Right cardiac atrium (tissue), 5 donors: Measurements from ENCODE around the gene FHIT. TPM values are rescaled to one million over a fixed set of nuclear protein-coding genes. Genes with fewer than 3 reads are reported as not detected.

Experiments used
- ATAC-seq, 2 donors: fragments of 200-7000 bp; cut with Tn5 transposase; one replicate each; pipeline versions ENCODE4 v1.8.0 to v1.9.1; 2020; ENCODE audit warnings: moderate library complexity in 2 of 2, mild to moderate bottlenecking in 1 of 2
- DNase-seq, 3 donors: peaks; one replicate each; pipeline ENCODE4 v3.0.0-alpha.2; 2020
- H3K27ac ChIP-seq: one replicate; pipeline ENCODE4 v1.5.1; 2013; ENCODE audit warnings: mild to moderate bottlenecking, low read length, control low read depth, moderate library complexity
- H3K27me3 ChIP-seq: one replicate; pipeline ENCODE4 v1.6.1; 2013; ENCODE audit not compliant: control insufficient read depth, insufficient read depth
- H3K4me1 ChIP-seq: one replicate; pipeline ENCODE4 v1.6.1; 2013; ENCODE audit warnings: low read length; ENCODE audit not compliant: control insufficient read depth, insufficient read depth
- H3K4me3 ChIP-seq: one replicate; pipeline ENCODE4 v1.5.1; 2013; ENCODE audit warnings: low read length, control low read depth
- H3K9me3 ChIP-seq: one replicate; pipeline ENCODE4 v1.6.1; 2013; ENCODE audit warnings: low read length; ENCODE audit not compliant: control insufficient read depth
- WGBS: extraction: QIAGEN DNeasy Blood & Tissue Kit; methylation state at CpG from one replicate; pipeline ENCODE4 v1.1.7; 2013; 5-methylcytosine and 5-hydroxymethylcytosine counted together
- intact Hi-C, 4 donors: fragments of 100-400 bp; cut with DNase I; formaldehyde crosslinking; loops; one replicate each; pipeline versions ENCODE4 v1.11.0 to v1.14.0; 2022 to 2023
- polyA plus RNA-seq: library from polyadenylated mRNA; stranded (reverse); fragments of 200-250 nt; gene quantifications from one replicate; pipeline ENCODE4 v1.2.3, GENCODE V29; 2013
- total RNA-seq, 4 donors: library from RNA; stranded (reverse); fragmentation: NEBNext Ultra II Directional; extraction: Animal tissue kit (Norgen Biotek cat#: 25700); gene quantifications; one replicate each; pipeline ENCODE4 v1.2.1, GENCODE V29; 2021
- donor health status: healthy with polysubstance abuse.
- donor health status: DM: no; HTN: yes; CAD: no.
- donor health status: DM: no; HTN: no; CAD: no.
- donor health status: DM: no; HTN: yes; CAD: no; lungs with severe emphysema.
- donor health status: DM: yes; HTN: yes; CAD: no.

The FHIT gene
- total and polyA plus RNA-seq, 5 donors, result 16.5 to 25.8 (median 21.4) TPM

- H3K4me1 ChIP-seq, result no peaks in the 10 kb centered on the region
- 78% methylated on average over 2 of the region's 2 CpGs for WGBS
- no peak overlapping the region for H3K27ac ChIP-seq
- H3K9me3 ChIP-seq, result no peaks in the 10 kb centered on the region
- ATAC-seq (no peak), DNase-seq (no peak)
- no peaks in the 10 kb centered on the region for H3K27me3 ChIP-seq
- intact Hi-C loops, result no loop called here
- no peak overlapping the region for H3K4me3 ChIP-seq
These were observed 1373.2 kb downstream of the FHIT start for GRCh38 chr3:59878038-59878427.

- no peaks in the 10 kb centered on the region for H3K4me1 ChIP-seq
- intact Hi-C loops, result no loop called here
- 57% methylated on average over 2 of the region's 2 CpGs for WGBS
- ATAC-seq (no peak), DNase-seq (no peak)
- H3K9me3 ChIP-seq, result no peaks in the 10 kb centered on the region
- no peak overlapping the region for H3K27ac ChIP-seq
- H3K27me3 ChIP-seq, result no peaks in the 10 kb centered on the region
- no peak overlapping the region for H3K4me3 ChIP-seq
These were observed 1373.8 kb downstream of the FHIT start for GRCh38 chr3:59877263-59878037.

- intact Hi-C loops, result no loop called here
These were observed 1374.7 kb downstream of the FHIT start for GRCh38 chr3:59876533-59877062.

GRCh38 chr3:59873576-59874230 lies 1377.5 kb downstream of the FHIT start:
- WGBS, result 66% methylated on average over 8 of the region's 8 CpGs
- no peak for DNase-seq
- Histone ChIP-seq H3K4me3 (no peak overlapping the region), H3K4me1 (no peaks in the 10 kb centered on the region), H3K27me3 (no peaks in the 10 kb centered on the region), H3K27ac (no peak overlapping the region), H3K9me3 (no peaks in the 10 kb centered on the region)
- intact Hi-C loops, result no loop called here
- ATAC-seq, result no peak

More at GRCh38 chr3:59876533-59877062, 1374.7 kb downstream of the FHIT start:
- Histone ChIP-seq H3K27me3 (no peaks in the 10 kb centered on the region), H3K4me3 (no peak overlapping the region), H3K27ac (no peak overlapping the region), H3K9me3 (no peaks in the 10 kb centered on the region), H3K4me1 (no peaks in the 10 kb centered on the region)
- ATAC-seq (no peak), DNase-seq (no peak)
- WGBS, result 84% methylated on average over 2 of the region's 2 CpGs

GRCh38 chr3:59872128-59872527 lies 1379.1 kb downstream of the FHIT start:
- intact Hi-C loops, result no loop called here
- 75% methylated on average over 3 of the region's 3 CpGs for WGBS
- DNase-seq (no peak), ATAC-seq (no peak)
- Histone ChIP-seq H3K27ac (no peak overlapping the region), H3K4me3 (no peak overlapping the region), H3K9me3 (no peaks in the 10 kb centered on the region), H3K4me1 (no peaks in the 10 kb centered on the region), H3K27me3 (no peaks in the 10 kb centered on the region)

GRCh38 chr3:59867185-59868002 lies 1383.9 kb downstream of the FHIT start:
- no peak overlapping the region for H3K4me3 ChIP-seq
- no peaks in the 10 kb centered on the region for H3K9me3 ChIP-seq
- ATAC-seq (no peak), DNase-seq (no peak)
- H3K27ac ChIP-seq, result no peak overlapping the region
- 65% methylated on average over 3 of the region's 3 CpGs for whole genome bisulfite sequencing
- no peaks in the 10 kb centered on the region for H3K27me3 ChIP-seq
- intact Hi-C loops, result loop anchor here in 1 of 4 donors (10.0 kb wide), 1 partner anchor 663 kb away; no protein-coding TSS in a partner anchor
- H3K4me1 ChIP-seq, result no peaks in the 10 kb centered on the region

- H3K4me3 ChIP-seq, result no peak overlapping the region
- H3K27ac ChIP-seq, result no peak overlapping the region
- no peaks in the 10 kb centered on the region for H3K27me3 ChIP-seq
- intact Hi-C loops, result loop anchor here in 1 of 4 donors (10.0 kb wide), 1 partner anchor 661 kb away; no protein-coding TSS in a partner anchor
- 70% methylated on average over 5 of the region's 5 CpGs for WGBS
- no peaks in the 10 kb centered on the region for H3K9me3 ChIP-seq
- no peaks in the 10 kb centered on the region for H3K4me1 ChIP-seq
- ATAC-seq (no peak), DNase-seq (peak in 1 of 3 donors; percentile 33)
These were observed 1385.2 kb downstream of the FHIT start for GRCh38 chr3:59866076-59866475.

GRCh38 chr3:59865351-59865750 lies 1385.9 kb downstream of the FHIT start:
- 76% methylated on average over 4 of the region's 4 CpGs for WGBS
- no peaks in the 10 kb centered on the region for H3K4me1 ChIP-seq
- intact Hi-C loops, result loop anchor here in 1 of 4 donors (10.0 kb wide), 1 partner anchor 661 kb away; no protein-coding TSS in a partner anchor
- H3K9me3 ChIP-seq, result no peaks in the 10 kb centered on the region
- no peak overlapping the region for H3K4me3 ChIP-seq
- DNase-seq (no peak), ATAC-seq (no peak)
- no peak overlapping the region for H3K27ac ChIP-seq
- no peaks in the 10 kb centered on the region for H3K27me3 ChIP-seq

GRCh38 chr3:59862686-59863085 lies 1388.6 kb downstream of the FHIT start:
- Histone ChIP-seq H3K9me3 (no peaks in the 10 kb centered on the region), H3K27ac (no peak overlapping the region), H3K4me3 (no peak overlapping the region), H3K4me1 (no peaks in the 10 kb centered on the region), H3K27me3 (no peaks in the 10 kb centered on the region)
- no peak for ATAC-seq
- intact Hi-C loops, result loop anchor here in 2 of 4 donors (5.0 to 10.0 kb wide), 2 partner anchors 650 to 658 kb away; no protein-coding TSS in a partner anchor
- 68% methylated on average over 6 of the region's 6 CpGs for WGBS
- no peak for DNase-seq

GRCh38 chr3:59857589-59858346 lies 1393.5 kb downstream of the FHIT start:
- 27% methylated on average over 7 of the region's 7 CpGs for WGBS
- Histone ChIP-seq H3K4me3 (no peak overlapping the region), H3K27ac (no peak overlapping the region), H3K9me3 (no peaks in the 10 kb centered on the region), H3K27me3 (no peaks in the 10 kb centered on the region), H3K4me1 (no peaks in the 10 kb centered on the region)
- intact Hi-C loops, result loop anchor here (5.0 to 10.0 kb wide), 3 partner anchors 280 to 645 kb away; no protein-coding TSS in a partner anchor
- peak; percentile 93 to 96 for ATAC-seq
- DNase-seq, result peak; percentile 79 to 91 (median 88)
